HG03097 (cell line): ENCODE results near the gene SPINDOC.

Source experiments
- ATAC-seq: cut with Tn5 transposase; IDR thresholded peaks from one replicate; pipeline ENCODE4 v1.9.1; 2021; ENCODE audit not compliant: unreplicated experiment, low FRiP score

Gene SPINDOC

DNA sequence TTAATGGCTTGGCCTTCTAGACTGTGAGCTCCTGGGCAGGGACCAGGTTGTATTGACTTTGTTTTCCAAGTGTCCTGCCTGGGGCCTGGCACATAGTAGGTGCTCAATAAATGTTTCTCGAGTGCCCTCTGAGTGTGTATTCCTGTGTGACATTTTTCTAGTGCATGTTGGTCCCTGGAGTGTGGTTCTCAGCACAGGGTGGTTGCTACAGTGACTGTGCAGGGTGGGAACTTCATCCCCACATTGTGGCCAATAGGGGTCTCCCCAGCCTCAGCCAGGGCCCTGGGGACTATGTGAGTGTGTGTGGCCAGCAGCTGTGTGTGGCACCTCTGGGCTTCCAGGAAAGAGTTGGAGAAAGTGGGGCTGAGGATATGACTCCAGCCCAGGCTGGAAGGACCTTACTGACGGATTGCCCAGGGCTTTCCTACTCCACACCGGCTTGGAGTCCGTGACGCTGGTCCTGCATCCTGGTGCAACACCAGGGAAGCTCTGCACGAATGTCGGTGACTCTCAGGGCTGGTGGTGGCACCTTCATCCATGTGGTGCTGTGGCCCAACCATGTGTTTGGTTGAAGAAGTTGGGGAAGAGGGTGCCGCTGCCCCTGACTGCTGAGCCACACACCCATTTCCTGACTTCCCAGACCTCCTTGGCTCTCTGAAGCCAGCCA lies 16.7 kb downstream of the SPINDOC start:
- ATAC-seq, result no peak

DNA sequence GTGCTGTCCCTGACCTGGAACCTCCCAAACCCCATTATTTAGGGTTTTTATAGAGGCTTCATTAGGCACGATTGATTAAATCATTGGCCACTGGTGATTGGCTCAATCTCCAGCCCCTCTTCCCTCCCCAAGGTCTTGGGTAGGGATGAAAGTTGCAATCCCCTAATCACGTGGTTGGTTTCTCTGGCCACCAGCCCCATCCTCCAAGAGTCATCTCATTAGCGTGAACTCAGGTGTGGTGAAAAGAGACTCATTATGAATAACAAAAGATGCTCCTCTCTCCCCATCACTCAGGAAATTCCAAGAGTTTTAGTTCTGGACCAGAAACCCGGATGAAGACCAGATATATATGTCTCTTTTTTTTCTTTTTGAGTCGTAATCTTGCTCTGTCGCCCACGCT lies 18.1 kb downstream of the SPINDOC start:
- no peak for ATAC-seq

DNA sequence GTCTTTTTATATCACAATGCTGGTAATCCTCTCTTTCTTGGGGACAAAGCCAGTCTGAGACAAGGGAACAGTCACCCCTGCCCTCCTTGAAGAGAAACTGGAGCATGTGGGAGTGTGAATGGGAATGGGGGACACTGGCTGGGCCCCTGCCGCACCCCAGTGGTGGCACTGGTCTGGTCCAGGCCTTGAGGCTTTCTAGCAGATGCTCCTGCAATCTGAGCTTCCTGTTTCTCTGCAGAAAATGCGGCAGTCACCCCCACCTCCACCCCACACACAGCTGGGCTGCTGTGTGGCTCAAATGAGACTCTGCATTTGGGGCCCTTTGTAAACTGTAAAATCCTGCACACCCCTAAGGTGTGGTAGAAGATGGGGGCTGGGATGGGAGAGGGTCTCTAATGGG lies 19.1 kb downstream of the SPINDOC start:
- ATAC-seq, result no peak

DNA sequence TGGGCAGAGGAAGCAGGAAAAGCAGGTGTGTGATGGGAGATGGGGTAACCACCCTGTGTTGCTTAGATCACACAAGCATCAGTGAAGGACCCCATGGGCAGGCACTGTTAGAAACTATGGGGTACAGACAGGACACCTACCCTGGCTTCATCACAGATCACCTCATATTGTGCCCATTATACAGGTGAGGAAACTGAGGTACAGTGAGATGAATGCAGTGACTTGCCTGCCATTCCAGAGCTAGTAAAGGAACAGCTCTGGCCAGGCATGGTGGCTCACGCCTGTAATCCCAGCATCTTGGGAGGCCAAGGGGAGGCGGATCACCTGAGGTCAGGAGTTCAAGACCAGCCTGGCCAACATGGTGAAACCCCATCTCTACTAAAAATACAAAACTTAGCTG lies 19.8 kb downstream of the SPINDOC start:
- ATAC-seq, result no peak

DNA sequence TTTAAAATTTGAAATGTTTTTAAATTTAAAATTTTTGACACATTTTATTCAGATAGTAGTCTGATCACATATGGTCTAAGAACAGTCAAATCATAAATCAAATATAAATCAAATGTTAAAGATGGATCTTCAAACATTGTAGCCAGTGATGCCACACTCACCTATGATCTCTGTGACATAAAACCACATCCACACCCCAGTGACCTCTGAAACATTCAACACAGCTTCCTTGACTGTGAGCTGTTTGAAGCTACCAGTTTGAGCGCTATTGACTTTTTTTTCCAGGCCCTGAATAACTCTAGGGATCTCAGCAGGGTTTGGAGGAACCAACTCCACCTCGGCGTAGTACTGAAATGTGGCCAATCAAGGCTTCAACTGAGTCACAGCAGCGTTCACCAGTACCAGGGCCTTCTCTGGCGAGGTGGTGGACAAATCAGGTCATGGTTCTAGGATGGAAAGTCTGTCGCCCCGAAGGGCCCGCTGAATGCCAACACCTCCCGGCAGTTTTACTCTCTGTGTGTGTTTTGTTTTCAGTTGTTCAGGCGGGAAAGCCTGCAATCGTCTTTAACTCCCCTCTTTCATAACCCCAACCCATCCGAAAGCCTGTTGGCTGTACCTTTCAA lies 21.4 kb downstream of the SPINDOC start:
- no peak for ATAC-seq

DNA sequence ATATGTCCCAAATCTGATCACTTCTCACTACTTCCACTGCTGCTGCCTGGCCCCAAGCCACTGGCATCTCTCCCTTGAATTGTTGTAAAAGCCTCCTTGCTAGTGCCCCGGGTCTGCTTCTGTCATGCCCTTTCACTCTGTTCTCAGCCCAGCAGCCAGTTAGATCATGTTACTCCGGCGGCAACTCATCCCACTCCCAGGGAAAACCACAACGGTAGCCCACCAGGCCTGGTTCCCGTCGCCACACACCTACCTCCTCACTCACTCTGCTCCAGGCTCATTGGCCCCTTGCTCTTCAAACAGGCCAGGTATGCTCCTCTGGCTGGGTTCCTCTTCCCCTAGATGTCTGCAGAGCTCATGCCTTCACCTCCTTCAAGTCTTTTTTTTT lies 21.9 kb downstream of the SPINDOC start:
- ATAC-seq, result no peak

DNA sequence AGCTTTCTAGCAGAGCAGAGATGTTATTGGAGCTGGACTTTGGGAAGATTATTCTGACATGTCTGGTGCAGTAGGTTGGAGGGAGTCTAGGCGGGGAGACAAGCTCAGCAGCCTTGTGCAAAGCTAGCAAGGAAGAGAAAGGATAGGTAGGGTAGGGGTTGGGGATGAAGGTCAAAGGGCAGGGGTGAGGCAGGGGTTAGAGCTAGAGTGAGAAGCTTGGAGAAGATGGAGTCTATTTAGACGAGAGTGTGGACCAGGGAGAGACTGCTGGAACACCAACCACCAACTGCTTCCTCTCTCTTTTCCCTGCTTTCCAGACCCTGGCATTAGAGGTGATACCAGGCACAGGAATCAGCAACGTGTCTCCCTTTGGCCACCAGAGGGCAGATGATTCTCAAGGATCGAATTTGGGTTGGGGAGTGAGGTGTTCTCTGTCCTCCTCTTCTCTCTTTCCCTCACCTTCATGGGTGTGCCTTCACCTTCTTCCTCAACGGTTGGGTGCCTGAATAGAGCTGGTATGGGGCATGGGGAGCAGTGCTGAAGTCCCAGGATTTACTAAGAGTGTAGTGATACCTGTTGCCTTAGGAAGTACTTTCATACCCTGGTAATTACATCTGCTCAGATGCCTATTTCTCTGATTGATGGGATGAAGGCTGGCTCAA lies 23.9 kb downstream of the SPINDOC start:
- no peak for ATAC-seq

DNA sequence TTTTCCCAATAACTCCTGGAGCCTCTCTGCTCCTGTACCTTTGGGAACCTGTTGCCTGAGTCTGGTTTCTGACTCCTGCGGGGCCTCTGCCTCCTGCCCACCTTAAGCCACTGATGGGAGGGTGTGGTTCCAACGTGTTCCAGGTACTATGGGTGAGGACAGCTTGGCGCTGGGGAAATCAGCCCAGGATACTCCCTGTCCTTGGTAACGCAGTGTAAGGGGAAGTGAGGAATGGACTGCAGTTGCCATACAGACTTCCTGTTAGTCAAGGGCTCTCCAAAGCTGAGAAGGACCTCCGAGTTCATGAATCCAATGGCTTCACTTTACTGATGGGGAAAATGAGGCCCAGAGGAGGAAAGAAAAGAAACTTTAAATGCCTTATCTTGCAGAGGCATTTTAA lies 24.5 kb downstream of the SPINDOC start:
- ATAC-seq, result no peak

DNA sequence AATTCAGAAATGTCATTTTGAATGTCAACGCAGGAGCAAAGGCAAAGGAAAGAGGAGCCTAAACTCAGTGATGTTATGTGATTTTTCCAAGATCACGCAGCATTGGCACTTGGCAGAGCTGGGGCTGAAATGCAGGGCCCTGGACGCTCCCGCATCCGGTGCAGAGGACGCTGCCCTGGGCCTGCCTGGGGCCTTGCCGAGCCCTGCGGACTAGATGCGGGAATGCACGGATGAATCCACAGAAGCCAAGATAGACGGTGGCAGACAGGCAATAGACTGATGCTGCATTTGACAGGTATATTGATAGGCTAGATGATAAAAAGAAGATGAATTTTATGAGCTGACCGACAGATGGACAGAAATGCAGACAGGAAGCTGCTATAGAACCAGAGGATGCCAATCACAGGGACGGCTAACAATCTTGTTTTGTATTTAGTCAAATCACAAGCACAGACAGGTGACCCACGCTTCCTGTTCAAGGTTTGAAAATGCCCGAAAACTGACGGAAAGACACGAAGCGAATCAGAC lies 25.0 kb downstream of the SPINDOC start:
- ATAC-seq, result no peak

DNA sequence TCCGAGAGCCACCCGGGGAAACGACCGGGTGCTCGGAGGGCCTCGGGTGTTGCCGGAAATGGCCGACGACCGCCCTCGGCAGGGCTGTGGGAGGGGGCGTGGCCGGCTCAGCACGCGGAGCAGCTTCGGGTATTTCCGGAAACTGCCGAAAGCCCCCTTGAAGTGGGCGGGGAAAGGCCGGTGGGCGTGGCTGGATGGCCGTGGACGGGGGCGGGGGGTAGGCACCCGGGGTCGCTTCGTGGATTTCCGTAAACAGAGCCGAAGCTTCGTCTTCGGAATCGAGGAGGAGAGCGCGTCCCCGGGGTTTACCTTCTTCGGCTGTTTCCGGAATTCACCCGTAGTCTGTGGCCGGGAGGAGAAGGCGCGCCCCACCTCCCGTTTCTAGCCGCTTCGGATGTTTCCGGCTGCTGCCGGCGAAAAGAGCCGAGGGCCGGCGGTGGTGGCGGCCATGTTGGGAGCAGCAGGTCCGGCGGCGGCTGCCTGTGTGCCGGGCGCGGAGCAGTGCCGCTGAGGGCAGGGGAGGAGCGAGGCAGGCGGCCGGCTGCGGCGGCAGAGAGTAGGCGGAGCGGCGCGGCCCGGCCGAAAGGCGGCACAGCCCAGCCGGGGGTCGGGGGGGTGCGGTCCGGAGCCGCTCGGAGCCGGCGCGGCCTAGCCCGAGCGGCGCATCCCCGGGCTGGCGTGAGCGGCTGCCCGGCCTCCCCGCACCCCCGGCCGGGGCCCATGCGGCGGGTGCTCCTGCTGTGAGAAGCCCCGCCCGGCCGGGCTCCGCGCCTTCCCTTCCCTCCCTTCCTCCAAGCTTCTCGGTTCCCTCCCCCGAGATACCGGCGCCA lies 25.6 kb downstream of the SPINDOC start, which contains the start of gene MARK2:
Gene MARK2, plus strand, starts transcription at position 433 of the 830 bp plus-strand sequence. Its CDS starts 397 bp downstream, at position 830.
- ATAC-seq, result peak; percentile 71

DNA sequence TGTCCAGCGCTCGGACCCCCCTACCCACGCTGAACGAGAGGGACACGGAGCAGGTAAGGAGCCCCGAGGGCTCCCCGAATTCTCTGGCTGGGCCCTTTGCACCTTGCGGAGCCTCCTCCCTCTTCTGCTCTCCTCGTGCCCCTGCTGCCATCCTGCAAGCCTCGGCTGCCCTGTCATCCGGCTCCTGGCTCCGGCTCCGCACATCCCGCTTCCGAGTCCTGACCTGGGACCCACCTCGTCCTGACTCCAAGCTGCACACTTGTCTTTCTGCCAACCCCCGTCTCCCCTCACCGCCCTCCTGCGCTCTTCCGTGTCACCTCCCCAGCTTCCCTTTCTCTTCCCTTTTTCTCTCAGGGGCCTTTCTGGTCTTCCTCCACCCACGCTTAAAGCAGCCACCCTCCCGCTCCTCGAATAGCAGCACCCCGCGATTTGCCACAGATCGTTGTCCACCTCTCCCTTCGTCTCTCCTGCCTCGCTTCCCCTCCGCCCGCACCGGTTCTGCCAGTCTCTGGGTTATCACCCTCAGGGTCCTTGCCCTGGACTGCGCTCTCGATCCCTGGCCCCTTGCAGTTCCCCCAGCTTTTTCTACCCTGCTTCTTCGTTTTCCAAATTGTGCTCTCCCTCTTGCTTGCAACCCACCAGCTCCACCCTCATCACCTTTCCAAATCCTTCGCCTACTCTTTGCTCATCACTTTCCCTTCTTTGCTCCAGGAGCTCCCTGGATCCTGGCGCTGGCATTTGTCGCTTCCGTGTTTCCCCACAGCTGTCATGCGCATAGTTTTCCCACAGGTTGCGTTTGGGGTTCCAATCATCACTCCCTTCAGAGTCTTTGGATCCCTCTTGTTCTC lies 26.5 kb downstream of the SPINDOC start:
- ATAC-seq, result no peak

DNA sequence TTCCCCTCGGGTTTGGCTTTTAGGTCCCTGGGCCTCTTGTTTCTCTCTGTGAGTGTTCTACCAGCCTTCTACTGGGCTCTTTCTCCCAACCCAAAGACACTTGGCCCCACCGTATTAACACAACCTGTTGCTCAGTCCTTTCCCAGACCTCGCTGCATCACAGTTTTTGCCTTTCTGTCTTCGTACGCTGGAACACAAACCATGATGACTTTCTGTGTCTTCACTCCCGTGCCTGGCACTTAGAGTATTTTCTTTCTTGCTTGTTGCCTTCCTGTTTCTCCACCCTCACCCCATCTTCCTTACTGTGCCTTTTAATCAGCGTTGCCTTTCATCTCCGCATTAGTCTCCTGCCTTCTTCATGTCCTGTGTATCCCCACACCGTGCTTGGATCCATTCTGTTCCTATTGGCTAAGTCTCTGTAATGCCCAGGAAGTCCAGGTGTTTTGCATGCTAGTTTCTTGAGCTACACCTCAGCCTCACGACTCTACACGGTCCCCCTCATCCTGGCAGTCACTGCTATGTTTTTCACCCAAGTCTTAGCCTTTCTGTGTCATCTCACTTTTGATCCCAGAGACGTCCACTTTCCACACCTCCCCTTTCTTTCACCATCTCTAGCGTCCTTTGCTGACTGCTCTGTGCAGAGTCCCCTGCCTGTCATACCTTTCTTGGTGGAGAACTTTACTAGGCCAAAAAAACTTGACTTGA lies 27.3 kb downstream of the SPINDOC start:
- no peak for ATAC-seq

DNA sequence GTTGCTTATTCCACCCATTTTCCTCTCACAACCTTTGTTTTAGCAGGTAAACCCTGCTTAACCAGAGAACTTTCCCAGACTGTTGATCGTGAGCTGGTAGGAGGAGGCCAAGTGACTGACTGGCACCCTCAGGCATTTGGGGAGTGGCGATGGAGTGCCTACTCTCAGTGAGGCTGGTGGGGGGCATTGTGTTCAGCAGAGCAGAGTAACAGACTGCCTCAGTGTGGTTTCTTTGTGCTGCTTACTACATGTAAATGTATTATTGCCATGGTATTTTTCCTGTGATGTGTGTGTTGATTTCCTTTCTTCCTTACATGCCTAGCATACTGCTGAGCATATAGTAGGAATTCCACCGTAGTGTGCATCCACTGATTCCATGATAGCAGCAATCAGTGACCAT lies 28.3 kb downstream of the SPINDOC start:
- ATAC-seq, result no peak

DNA sequence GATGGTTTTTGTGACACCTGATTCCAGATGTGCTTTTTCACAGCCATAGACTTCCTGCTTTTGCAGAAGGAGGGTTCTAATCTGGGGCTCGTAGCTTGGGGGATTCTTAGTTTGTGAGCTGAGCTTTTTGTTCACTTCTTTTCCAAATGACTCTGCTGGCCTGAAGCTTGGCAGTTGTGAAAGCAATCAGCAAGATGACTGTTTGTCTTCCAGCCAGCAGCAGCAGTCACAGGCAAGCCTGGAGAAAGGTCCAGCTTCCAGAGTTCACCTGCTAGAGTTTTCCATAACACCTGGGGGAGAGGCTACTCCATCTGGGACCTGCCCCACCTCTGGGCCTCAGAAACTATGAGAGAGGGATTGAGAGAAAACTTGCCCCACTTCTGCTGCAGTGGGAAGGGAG lies 29.8 kb downstream of the SPINDOC start:
- ATAC-seq, result no peak

DNA sequence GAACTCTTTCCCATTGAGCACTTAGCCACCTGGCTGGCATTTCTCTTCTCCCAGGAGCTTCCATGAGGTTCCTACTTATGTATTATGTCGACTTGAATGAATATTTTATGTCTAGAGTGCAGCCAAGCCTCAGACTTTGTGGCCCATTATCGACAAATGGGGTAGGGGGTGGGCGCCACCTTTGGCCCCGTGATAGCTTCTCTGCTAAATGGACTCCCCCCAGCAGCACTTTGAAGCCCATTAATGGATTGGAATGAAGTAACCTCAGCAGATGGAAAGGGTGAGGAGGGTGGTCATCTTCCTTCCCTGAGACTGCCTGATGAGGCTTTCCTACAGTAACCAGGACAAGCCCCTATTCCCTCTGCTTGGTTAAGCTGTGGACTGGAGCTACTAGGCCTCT lies 31.6 kb downstream of the SPINDOC start:
- no peak for ATAC-seq

DNA sequence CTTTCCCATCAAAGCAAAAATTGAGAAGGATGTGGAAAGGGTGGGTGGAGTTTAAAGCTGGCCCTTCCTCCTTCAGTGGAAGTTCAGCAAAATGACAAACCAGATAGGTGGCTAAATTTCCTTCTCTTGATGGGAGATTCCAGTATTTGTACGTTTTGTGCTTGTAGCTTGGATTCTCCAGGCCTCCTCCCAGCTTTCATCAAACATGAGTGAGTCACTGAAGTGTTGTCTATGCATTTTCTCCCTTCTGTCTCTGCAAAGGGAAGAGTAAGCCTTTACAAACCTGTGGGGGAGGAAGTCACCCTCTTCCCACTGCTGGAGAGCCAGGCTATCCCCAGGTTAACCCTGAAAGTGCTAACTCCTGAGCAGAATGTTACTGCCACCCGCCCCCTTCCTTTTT lies 32.0 kb downstream of the SPINDOC start:
- ATAC-seq, result no peak

DNA sequence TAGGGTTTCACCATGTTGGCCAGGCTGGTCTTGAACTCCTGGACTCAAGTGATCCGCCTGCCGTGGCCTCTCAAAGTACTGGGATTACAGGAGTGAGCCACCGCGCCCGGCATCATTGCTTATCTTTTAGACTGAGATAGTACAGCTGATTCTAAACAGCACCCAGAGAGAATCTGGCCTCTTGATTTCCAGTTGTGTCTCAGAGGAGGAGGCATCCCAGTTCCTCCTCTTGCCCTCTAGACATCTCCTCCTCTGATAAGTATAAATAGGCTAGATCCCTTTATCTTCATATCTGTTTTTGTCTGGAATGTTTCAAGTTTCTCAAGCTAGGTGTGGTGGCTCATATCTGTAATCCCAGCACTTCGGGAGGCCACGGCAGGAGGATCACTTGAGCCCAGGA lies 32.7 kb downstream of the SPINDOC start:
- no peak for ATAC-seq

DNA sequence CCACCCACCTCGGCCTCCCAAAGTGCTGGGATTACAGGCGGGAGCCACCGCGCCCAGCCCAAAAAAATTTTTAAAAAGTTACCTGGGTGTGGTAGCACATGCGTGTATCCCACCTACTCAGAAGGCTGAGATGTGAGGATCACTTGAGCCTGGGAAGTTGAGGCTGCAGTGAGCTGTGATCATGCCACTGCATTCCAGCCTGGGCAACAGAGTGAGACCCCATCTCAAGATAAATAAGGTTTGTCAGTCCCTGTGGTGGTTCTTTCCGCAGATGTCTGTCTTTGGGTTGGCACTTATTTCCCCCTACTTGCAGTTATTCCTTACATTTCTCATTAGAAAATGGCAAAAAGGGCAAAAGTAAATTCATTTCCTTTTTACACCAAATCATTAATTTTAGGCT lies 33.6 kb downstream of the SPINDOC start:
- no peak for ATAC-seq

DNA sequence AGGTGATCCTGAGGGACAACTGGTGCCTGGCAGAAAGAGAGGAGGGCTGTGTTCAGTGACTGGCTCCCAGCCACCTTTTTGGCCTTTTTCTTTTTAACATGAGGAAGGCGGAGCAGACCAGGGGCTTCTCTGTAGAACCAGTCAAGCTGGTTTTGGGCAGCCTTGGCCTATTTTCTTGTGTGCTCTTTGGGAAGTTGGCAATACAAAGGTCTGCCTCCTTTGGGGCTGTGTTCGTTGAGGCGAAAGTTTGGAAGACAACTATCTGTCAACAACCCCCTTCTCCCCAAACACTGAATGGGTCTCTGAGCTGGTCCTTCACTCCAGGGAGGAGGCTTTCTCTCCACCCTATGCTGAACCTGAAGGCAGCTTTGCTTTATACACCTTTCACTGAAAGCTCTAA lies 34.1 kb downstream of the SPINDOC start:
- no peak for ATAC-seq
